OCI-LY1 (cell line): ENCODE results near the gene BAHD1.

Experiments
- H2AFZ ChIP-seq: fragments of 200-600 bp; sonication (generic), shearing (Covaris generic); 2 replicates; pipeline ENCODE4 v1.6.0; 2014; ENCODE audit warnings: antibody characterized with exemption, mild to moderate bottlenecking, low read length
- H3F3A ChIP-seq: fragments of 200-600 bp; sonication (generic), shearing (Covaris generic); 2 replicates; pipeline ENCODE4 v1.6.0; 2014; ENCODE audit warnings: mild to moderate bottlenecking, antibody characterized with exemption, low read length, moderate library complexity; ENCODE audit not compliant: insufficient read depth
- H3K27ac ChIP-seq: fragments of 200-600 bp; sonication (generic); 2 replicates; pipeline ENCODE4 v1.5.1; 2014; ENCODE audit warnings: low read length, mixed run types, mild to moderate bottlenecking, low read depth; ENCODE audit not compliant: poor library complexity, severe bottlenecking
- H3K27me3 ChIP-seq: fragments of 200-600 bp; sonication (generic); 2 replicates; pipeline ENCODE4 v1.6.0; 2014; ENCODE audit warnings: antibody characterized with exemption, mild to moderate bottlenecking, low read length, moderate library complexity; ENCODE audit not compliant: insufficient read depth
- H3K36me3 ChIP-seq: fragments of 200-600 bp; sonication (generic); 2 replicates; pipeline ENCODE4 v1.6.1; 2014; ENCODE audit warnings: mild to moderate bottlenecking, antibody characterized with exemption, low read length, moderate library complexity, mixed read lengths; ENCODE audit not compliant: insufficient read depth
- H3K4me1 ChIP-seq: fragments of 200-600 bp; sonication (generic); 2 replicates; pipeline ENCODE4 v1.5.1; 2014; ENCODE audit warnings: mild to moderate bottlenecking, low read length, moderate library complexity; ENCODE audit not compliant: insufficient read depth, severe bottlenecking
- H3K4me2 ChIP-seq: fragments of 200-600 bp; sonication (generic), shearing (Covaris generic); 2 replicates; pipeline ENCODE4 v1.6.1; 2014; ENCODE audit warnings: low read length
- H3K4me3 ChIP-seq: fragments of 200-600 bp; sonication (generic); 2 replicates; pipeline ENCODE4 v1.5.1; 2014; ENCODE audit warnings: low read length, low read depth, mild to moderate bottlenecking, mixed read lengths; ENCODE audit not compliant: poor library complexity, severe bottlenecking
- H3K79me2 ChIP-seq: fragments of 200-600 bp; shearing (Covaris generic); 2 replicates; pipeline ENCODE4 v1.6.1; 2016; ENCODE audit warnings: mixed run types, low read length, mixed read lengths; ENCODE audit not compliant: insufficient read depth
- H3K9ac ChIP-seq: fragments of 200-600 bp; sonication (generic), shearing (Covaris generic); 2 replicates; pipeline ENCODE4 v1.6.1; 2014; ENCODE audit warnings: mild to moderate bottlenecking, low read length, mixed read lengths
- H3K9me2 ChIP-seq: fragments of 200-600 bp; sonication (generic), shearing (Covaris generic); 2 replicates; pipeline ENCODE4 v1.6.1; 2014; ENCODE audit warnings: low read depth, mild to moderate bottlenecking, low read length, mixed read lengths
- H3K9me3 ChIP-seq: fragments of 200-600 bp; shearing (Covaris generic); 2 replicates; pipeline ENCODE4 v1.6.1; 2014; ENCODE audit warnings: low read length, mixed read lengths
- H4K20me1 ChIP-seq: fragments of 200-600 bp; sonication (generic), shearing (Covaris generic); 2 replicates; pipeline ENCODE4 v1.6.0; 2016; ENCODE audit warnings: mild to moderate bottlenecking, low read length; ENCODE audit not compliant: insufficient read depth
- CTCF ChIP-seq: fragments of 200-600 bp; sonication (generic), shearing (Covaris generic); IDR thresholded peaks from 2 replicates; pipeline ENCODE4 v1.5.1; 2017; ENCODE audit warnings: mild to moderate bottlenecking, antibody characterized with exemption, low read length, moderate library complexity, mixed read lengths
- EZH2 ChIP-seq: fragments of 200-600 bp; sonication (generic), shearing (Covaris generic); IDR thresholded peaks from 2 replicates; pipeline ENCODE4 v1.8.0; 2017; ENCODE audit warnings: borderline replicate concordance, mixed run types, mild to moderate bottlenecking, antibody characterized with exemption, low read length, moderate library complexity, mixed read lengths

The BAHD1 gene

GRCh38 chr15:40469776-40470390 lies 29.1 kb downstream of the BAHD1 start:
- Histone ChIP-seq H3F3A (peaks cover 8% of the 10 kb centered on the region; the same call in 1 of the 2 replicates), H3K4me3 (peak overlapping the region; percentile 55), H3K27me3 (no peaks in the 10 kb centered on the region)

GRCh38 chr15:40470423-40471104 lies 29.8 kb downstream of the BAHD1 start, which contains the start of gene CHST14:
TSS of gene CHST14 (plus strand) at chr15:40470984. CDS start at chr15:40471214, 230 bp downstream.
- TF ChIP-seq CTCF: no peak
- H3F3A ChIP-seq: peaks cover 8% of the 10 kb centered on the region; the same call in 1 of the 2 replicates
- peak within 1 kb of the TSS; percentile 100 for H3K4me2 ChIP-seq
- H3K27ac ChIP-seq: peak within 1 kb of the TSS; percentile 48
- H2AFZ ChIP-seq: no peak within 1 kb of the TSS
- H3K79me2 ChIP-seq: no peaks in the 10 kb centered on the region
- peak within 1 kb of the TSS; percentile 82 for H3K4me3 ChIP-seq
- no peaks in the 10 kb centered on the region for H3K27me3 ChIP-seq
- H3K9ac ChIP-seq: peak within 1 kb of the TSS; percentile 77
- peaks cover 18% of the 10 kb centered on the region for H3K4me1 ChIP-seq
- H4K20me1 ChIP-seq: no peaks in the 10 kb centered on the region
- no peaks in the 10 kb centered on the region for H3K9me2 ChIP-seq
- no peaks in the 10 kb centered on the region for H3K9me3 ChIP-seq
- H3K36me3 ChIP-seq: peaks cover 14% of the 10 kb centered on the region; the same call in 1 of the 2 replicates

More at GRCh38 chr15:40469776-40470390, 29.1 kb downstream of the BAHD1 start:
- Histone ChIP-seq H4K20me1 (no peaks in the 10 kb centered on the region), H3K9ac (peak overlapping the region; percentile 70; the same call in 1 of the 2 replicates), H3K9me2 (no peaks in the 10 kb centered on the region), H2AFZ (no peak overlapping the region), H3K9me3 (no peaks in the 10 kb centered on the region), H3K36me3 (peaks cover 20% of the 10 kb centered on the region; the same call in 1 of the 2 replicates), H3K4me2 (peak overlapping the region; percentile 72), H3K27ac (peak overlapping the region; percentile 48), H3K79me2 (no peaks in the 10 kb centered on the region), H3K4me1 (peaks cover 18% of the 10 kb centered on the region)
- no peak for TF ChIP-seq CTCF
- TF ChIP-seq EZH2: no peak

GRCh38 chr15:40471105-40471807 lies 30.5 kb downstream of the BAHD1 start:
- no peak for TF ChIP-seq CTCF
- TF ChIP-seq EZH2: no peak
- no peak overlapping the region for H3K27ac ChIP-seq
- H3K9ac ChIP-seq: peak overlapping the region; percentile 77
- H3K4me1 ChIP-seq: peaks cover 18% of the 10 kb centered on the region
- H3K9me3 ChIP-seq: no peaks in the 10 kb centered on the region
- peaks cover 8% of the 10 kb centered on the region; the same call in 1 of the 2 replicates for H3F3A ChIP-seq
- peak overlapping the region; percentile 100 for H3K4me2 ChIP-seq
- H3K4me3 ChIP-seq: peak overlapping the region; percentile 82
- no peak overlapping the region for H2AFZ ChIP-seq
- H3K27me3 ChIP-seq: no peaks in the 10 kb centered on the region
- H4K20me1 ChIP-seq: no peaks in the 10 kb centered on the region
- no peaks in the 10 kb centered on the region for H3K79me2 ChIP-seq
- 0 out of 2 replicates have a peak, but pooled peaks cover 7% of the 10 kb centered on the region for H3K36me3 ChIP-seq
- no peaks in the 10 kb centered on the region for H3K9me2 ChIP-seq
